CD4-positive, alpha-beta T cell treated with Interleukin-15 for 4 hours (primary cell): ENCODE results near the gene RLN1.
"Not testable (repeated sequence)": the region's sequence is repeated elsewhere in the genome, so short reads cannot be mapped to it uniquely, and the experiment has no call there.

Source experiments
- DNase-seq: peaks from one replicate; pipeline ENCODE4 v3.0.0-alpha.2; 2020; ENCODE audit warnings: low spot score

The RLN1 gene, protein sequence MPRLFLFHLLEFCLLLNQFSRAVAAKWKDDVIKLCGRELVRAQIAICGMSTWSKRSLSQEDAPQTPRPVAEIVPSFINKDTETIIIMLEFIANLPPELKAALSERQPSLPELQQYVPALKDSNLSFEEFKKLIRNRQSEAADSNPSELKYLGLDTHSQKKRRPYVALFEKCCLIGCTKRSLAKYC

DNA sequence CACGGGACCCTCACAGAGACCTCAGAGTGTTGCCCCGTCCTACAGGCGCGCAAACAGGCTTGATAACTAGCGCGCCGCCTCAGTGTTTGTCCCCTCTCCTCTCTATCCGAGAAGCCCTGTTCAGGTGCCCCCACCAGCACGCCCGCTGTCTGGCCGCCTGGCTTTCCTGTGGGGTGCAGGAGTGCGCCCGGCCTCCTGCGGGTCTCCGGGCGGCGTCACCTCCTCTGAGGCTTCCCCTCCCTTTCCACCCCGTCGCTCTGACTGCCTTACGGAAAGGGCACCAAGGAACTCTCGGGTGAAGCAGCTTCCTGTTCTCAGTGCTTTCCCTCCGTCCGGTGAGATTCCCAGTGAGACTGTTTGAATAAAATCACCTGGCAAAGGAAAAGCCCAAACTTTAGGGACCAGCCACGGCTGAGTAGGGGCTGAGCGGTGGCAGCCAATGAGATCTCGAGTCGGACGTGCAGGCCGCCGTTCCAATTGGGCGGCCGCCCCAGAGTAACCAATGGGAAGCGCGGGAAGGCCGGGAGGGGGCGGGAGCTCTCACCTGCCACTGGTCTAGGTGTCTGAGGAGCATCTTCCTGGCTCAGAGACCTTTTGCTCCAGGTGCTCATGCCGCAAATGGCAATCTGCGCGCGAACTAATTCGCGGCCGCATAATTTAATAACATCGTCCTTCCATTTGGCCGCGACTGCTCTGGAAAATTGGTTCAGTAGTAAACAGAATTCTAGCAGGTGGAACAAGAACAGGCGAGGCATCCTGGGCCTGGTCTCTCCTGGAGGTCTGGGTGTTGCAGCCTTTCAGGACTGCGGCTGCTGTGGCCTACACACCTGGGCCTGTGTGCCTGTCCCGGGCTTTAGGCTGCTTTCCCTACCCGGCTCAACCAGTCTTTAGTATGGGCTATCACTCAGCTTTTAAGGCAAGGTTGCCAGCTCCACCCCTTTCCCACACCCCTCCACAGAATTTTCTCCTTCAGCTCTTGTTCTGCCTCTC is at the start of gene RLN1:
Gene RLN1 (minus strand): TSS at position 885 of the 990 bp plus-strand sequence. CDS start 130 bp downstream, at position 755.
- DNase-seq: not testable (repeated sequence)

DNA sequence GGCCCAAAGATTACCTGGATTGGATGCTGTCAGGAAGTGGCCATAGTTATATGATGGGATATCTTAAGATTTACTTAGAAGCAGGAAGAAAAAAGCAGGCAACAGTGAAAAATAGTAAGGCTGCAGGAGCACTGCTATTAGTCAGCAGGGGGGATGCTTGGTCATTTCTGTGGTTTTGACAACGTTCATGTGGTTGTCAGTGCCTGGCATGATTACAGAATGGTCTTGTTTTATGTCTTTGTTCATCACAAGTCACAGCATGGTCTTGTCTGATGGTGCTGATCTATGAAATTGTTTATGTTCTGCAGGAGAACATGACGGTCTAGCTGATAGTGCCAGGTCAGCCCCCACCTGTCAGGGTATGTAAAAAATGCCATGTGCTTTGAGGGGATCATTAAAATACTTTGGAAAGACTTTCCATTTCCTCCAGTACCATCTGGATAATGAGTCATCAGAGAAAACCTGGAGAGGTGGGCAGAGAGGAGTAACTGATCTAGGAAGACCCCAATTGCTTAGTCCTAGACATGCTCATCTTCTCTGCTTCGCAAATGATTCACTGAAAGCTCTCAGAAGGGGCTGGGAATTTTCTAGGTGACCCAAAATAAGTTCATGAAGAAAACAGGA is 49.5 kb upstream of the RLN1 start:
- no peak for DNase-seq

DNA sequence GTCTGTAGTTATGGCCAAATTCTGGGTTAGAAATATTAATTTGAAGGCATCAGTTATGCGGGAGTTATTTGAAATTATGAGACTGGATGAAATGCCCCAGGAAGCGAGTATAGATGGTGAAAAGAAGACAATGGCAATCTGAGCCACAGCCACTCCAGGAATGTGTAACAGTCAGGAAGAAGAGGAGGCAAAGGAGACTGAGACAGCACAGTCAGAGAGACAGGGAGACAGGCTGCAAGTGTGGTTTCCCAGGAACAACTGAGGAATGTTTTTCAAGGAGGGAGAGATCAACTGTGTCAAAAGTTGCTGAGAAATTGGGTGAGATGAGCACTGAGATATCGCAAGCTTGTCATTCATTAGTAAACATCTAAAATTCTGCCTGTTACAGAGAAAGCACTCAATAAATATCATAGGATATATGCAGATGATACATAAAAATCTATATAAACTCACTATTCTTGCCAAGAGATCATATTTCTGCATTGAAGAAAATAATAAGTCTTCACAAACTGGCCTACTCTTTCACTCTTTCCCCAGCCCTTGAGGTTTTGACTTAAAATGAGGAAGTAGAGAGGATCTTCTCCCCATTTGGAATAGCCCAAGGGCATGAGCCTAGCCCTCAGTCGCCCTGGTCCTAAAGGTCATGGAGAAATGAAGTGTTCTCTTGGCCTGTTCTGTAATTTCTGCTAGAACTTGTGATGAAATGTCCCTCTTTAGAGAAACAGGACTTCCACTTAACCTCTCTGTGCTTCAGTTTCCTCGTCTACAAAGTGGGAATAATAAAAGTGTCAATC is 48.5 kb upstream of the RLN1 start:
- no peak for DNase-seq

DNA sequence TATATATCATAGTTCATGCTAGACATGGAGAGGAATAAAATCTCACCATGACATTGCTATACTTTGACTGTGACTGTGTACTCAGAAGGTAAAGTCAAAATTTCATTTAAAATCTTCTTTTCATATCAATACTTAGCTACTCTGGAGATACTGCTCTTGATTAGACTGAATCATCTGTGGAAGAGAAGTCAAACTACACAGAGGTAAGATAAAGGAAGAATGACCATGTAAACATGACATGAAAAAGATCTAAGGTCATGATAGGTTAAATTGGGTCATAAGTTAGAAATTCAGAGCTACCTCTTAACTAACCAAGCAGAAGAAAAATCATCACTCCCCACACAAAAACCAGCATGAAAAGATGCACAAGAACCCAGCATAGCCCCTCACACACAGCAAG is 44.8 kb upstream of the RLN1 start:
- DNase-seq: no peak

DNA sequence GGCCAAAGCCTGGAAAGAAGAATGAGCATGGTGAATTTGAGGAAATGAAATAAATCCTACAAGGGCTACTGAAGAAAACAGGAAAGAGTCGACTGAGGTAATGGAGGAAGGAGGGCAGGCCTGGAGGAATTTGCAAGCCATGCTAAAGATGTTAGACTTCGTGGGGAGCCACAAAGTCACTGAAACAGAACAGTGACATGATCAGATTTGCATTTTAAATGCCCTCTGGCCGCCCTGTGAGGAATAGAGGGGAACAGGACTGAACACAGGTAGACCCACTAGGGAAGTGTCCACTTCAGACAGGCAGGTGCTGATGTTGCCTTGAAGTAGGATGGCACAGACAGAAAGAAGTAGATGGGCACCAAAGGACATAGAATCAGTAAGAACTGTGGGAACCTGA is 42.8 kb upstream of the RLN1 start:
- DNase-seq: no peak

DNA sequence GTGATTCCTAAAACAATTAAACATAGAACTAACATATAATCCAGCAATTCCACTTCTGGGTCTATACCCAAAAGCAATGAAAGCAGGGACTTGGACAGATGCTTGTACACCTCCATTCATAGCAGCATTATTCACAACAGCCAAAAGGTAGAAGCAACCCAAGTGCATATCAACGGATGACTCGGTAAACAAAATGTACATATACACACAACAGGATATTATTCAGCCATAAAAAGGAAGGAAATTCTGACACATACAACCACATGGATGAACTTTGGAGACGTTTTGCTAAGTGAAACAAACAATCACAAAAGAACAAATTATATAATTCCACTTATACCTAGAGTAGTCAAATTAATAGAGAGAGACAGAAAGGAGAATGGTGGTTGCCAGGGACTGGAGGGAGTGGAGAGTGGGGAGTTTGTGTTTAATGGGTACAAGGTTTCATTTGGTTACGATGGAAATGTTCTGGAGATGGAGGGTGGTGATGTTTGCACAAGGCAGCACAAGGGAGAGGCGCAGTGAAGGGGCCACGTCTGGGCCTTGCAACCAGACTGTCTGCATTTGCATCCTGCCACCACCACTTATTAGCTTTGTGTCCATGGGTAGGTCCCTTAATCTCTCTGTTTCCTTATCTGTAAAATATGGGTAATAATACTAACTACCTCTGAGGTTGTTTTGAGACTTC is 36.3 kb upstream of the RLN1 start:
- peak; percentile 28 for DNase-seq

DNA sequence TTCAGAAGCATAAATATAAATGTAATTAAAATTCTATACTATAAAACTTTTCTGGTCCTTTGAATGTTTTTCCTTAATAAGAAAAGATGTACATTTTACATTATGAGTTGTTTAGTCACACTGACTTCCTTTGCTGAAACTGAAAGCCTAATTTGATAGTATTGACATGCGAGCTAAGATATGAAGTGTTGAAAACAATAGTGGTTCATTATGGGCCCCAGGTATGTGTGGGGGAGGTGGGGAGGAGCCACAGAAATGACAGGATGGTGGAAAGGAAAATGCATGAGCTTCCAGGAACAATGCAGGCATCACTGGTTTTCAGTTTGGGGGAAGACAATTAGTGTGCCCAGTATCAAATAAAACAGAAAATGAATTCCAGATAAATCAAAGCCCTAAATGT is 35.4 kb upstream of the RLN1 start:
- DNase-seq: no peak

DNA sequence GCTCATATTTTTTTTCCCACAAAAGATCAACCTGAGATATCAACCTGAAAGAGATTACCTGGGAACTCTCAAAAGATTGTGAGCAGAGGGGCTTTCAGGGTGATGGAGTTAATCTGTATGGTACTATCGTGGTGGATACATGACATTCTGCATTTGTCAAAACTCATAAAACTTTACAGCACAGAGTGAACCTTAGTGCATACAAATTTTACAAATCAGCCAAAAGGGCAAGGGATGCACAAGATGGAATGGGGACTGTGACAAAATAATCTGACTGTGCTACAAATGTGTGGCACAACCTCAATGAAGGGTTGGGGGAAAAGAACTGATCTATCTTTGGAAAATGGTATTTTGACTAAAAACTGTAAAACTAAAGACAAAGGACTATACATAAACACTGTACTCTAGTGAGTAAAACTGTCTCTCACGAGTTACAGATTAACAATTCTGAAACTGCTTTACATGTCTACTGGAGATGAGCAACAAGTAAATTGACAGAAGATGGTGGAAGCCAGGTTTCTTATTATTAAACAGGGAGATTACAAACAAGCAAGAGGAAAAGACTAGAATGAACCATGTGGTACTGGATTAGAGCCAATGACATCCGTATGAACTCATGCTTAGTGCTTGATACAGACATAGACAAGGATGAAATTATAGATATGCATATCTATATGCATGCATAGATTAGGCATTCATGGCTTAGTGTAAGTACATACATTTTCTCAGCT is 24.8 kb upstream of the RLN1 start:
- no peak for DNase-seq

DNA sequence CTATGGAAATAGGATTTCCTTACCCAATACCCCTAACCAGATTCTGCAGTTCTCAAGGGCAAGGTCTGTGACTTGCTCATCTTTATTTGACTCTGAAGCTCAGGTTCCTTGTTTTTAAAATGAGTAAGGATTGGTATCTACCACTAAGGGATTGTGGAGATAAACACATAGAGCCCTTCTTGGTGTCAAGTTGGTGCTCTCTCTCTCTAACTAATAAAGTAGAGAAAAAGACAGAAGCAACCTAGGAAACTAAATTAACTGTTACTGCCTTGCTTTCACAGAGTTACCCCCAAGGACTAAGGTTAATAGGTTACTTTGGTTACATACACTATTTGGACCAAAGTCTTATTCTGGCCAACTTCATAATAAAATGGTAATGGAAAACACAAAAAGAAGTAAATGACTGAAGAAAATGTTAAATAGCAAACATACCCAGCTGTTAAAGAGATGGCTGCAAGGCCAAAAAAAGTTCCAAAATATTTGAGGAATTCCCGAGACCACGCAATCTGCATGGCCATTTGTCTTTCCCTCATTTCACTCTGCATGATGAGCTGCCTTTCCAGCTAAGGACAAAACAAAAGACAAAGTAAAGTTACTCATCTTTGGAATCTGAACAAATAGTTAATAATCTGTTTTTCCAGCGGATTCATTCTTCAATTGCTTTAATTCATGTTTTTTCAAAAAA is 21.8 kb upstream of the RLN1 start:
- DNase-seq: no peak

DNA sequence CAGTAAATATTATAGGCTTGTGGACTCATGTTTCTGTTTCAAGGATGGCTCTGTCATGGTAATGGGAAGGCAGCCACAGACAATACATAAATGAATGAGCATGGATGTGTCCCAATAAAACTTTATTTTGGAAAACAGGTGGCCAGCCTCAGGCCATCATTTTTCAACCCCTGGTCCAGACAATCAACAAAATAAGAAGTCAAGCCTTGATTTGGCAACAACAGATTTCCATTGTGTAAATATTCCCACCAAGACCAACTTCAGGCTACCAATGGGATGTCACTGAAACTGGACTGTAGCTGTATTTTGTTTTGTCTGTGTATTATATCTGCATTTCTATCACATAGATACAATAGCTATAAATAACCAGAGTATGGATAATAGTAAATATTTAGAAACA is 20.7 kb upstream of the RLN1 start:
- no peak for DNase-seq

DNA sequence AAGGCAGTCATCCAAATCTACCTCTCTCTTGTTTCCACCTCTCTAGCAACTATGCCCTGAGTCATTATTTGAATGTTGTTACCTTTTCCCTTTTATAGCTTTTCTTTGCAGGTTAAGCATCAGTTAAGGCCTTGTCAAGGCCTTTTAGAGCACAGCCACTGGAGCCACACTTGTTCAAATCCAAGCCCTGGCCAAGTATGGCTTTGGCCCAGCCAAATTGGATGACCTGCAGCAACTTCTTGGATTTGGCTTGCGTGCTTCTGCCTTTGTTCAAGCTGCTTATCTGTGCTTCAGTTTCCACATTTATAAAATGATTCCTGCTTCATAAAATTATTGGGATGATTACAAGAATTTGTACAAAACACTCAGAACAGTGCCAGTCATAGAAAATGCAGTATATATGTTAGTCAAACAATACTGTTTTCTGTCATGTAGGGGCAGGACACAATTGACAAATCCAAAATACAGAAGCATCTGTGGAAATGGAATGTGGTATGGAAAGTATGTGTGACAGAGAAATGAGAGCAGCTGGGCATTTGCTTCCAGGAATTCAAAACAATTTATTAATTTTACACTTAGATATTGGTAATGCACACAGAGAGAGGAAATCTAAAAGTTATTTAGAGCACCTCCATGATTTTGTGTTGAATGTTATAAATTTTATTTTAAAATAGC is 17.9 kb upstream of the RLN1 start:
- DNase-seq: no peak

DNA sequence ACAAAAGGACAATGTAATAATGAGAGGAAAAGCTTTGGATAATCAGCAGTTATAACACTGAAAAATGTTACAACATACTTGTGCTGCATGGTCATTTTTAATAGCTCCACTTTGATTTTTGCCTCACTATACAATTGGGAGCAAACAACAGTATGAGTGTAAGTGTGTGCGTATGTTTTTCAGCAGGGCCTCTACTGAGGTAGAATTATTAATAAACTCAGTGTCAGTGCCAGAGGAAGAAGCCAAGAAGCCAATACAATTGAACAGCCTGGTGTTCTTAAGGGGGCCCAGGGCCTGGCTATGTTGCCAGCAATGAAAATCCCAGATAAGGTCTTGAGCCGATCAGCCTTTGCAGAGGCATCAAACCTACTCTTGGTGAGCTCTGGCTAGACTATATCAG is 16.1 kb upstream of the RLN1 start:
- DNase-seq: no peak

DNA sequence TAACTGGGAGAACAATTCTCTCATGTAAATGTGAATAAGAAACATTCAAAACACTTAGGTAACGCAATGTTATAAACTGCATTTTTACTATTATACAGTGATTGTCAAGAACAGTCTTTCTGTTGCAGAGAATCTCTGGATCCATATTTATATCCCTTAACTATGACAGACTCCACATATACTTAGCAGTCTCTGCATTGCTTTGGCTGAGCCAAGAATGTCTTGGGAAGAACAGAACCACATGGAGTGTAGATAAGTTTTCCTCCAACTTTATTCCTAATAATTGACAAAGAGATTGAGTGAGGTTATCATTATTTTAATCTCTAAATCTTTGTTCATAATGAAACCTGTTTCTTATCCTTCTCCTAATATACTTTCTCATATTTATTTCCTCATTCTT is 15.6 kb upstream of the RLN1 start:
- DNase-seq: no peak

DNA sequence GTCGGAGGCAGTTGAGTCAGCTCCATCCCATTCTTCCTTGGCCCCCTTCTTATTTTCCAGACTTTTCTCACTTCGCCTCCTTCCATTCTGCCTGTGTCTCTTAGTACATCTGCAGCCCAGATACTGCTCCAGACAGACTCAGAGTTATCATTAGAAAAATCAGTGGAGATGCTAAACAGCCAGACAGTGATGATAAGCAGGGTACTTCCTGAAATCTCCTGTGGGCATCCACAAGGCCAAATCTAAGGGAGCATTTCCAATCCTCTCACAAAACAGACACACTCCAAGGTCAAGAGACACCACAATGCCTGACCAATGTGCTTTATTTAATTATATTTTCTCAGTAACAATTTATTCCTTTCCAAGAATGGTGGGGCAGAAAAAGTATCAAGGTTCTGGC is 14.5 kb upstream of the RLN1 start:
- no peak for DNase-seq

DNA sequence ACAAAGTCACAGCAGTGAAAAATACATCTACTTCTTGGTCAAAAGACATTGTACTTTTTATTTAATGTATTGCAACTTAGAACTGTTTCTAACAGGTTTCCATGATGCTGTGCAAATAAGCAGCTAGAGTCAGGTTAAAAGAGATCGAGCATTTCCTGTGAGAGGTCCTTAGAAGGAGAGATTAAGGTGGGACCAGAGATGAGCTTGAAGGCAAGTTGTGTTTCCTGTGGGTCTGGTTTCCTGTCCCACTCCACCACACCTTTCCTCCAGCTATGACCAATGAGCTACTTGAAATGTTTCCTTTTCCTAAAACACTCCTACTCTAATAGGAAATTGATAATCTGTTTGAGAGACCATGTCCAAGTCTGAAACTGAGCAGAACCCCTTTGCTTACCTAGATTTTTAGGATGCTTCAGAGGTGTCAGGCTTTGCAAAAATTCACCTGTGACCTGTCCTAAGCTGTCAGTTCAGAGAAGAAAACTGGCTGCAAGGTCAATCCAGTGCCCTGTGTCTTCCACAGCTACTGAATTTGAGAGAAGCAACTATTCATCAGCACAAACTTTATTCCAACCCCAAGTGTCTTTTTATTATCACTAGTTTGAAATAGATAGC is 13.1 kb upstream of the RLN1 start:
- DNase-seq: peak; percentile 37

DNA sequence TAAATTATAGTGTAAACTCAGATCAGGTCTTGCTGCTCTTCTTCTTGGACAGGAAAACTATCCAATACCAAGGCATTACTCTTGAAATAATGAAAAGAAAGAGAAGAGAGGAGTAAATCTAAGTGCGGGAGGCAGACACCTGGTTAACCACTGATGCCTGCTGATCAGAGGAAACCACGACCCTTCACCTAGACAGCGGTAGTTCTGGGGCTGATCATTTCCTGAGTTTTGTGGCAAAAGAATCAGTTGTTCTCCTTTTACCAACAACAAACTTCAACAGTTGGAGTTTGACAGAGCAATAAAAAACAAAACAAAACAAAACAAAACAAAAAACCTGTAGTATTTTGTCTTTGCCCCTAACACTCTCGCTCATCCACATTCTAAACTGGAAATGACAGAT is 3.0 kb downstream of the RLN1 start:
- DNase-seq: peak; percentile 51

DNA sequence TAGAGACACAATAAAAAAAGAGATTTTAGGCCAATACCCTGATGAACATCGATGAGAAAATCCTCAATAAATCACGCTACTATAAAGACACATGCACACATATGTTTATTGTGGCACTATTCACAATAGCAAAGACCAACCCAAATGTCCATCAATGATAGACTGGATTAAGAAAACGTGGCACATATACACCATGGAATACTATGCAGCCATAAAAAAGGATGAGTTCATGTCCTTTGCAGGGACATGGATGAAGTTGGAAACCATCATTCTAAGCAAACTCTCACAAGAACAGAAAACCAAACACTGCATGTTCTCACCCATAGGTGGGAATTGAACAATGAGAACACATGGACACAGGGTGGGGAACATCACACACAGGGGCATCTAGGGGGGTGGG is 8.4 kb downstream of the RLN1 start:
- DNase-seq: not testable (repeated sequence)

DNA sequence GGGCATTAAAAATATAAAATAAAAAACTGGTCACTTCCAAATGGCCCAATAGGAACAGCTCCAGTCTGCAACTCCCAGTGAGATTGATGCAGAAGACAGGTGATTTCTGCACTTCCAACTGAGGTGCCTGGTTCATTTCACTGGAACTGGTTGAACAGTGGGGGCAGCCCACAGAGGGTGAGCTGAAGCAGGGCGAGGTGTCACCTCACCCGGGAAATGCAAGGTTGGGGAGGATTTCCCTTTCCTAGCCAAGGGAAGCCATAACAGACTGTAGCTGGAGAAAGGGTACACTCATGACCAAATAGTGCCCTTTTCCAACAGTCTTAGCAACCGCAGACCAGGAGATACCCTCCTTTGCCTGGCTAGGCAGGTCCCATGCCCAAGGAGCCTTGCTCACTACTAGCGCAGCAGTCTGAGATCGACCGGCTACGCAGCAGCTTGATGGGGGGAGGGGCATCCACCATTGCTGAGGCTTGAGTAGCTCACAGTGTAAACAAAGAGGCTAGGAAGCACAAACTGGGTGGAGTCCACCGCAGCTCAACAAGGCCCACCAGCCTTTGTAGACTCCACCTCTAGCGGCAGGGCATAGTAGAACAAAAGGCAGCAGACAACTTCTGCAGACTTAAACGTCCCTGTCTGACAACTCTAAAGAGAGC is 12.7 kb downstream of the RLN1 start:
- peak; percentile 46 for DNase-seq

DNA sequence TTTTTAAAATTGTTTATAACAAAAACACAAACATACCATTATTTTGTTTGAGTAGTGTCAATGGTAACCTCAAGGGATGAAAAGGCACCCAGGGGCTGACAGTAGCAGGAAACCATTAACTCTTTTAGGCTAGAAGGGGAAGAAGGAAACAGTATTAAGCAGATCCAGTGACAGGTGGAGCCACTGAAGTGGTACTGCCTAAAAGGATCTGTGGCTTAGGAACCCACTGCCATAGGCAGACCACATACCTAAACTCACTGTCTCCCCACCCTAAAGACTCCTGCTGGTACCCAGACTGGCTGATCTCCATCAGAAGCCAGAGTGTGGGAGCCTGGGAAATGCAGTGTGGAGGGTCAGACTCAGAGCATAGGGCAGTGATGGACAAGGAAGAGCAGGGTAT is 13.5 kb downstream of the RLN1 start:
- DNase-seq: no peak
